ENCODE measurements around the gene TIMM50. TPM values are rescaled to one million over a fixed set of nuclear protein-coding genes. Genes with fewer than 3 reads are reported as not detected.

The TIMM50 gene
- total RNA-seq, 2 donors from 2014 or later: 45.7 to 83.9 TPM

GRCh38 chr19:39517432-39517831 lies 36.8 kb downstream of the TIMM50 start:
- TF ChIP-seq, protein P1, sequence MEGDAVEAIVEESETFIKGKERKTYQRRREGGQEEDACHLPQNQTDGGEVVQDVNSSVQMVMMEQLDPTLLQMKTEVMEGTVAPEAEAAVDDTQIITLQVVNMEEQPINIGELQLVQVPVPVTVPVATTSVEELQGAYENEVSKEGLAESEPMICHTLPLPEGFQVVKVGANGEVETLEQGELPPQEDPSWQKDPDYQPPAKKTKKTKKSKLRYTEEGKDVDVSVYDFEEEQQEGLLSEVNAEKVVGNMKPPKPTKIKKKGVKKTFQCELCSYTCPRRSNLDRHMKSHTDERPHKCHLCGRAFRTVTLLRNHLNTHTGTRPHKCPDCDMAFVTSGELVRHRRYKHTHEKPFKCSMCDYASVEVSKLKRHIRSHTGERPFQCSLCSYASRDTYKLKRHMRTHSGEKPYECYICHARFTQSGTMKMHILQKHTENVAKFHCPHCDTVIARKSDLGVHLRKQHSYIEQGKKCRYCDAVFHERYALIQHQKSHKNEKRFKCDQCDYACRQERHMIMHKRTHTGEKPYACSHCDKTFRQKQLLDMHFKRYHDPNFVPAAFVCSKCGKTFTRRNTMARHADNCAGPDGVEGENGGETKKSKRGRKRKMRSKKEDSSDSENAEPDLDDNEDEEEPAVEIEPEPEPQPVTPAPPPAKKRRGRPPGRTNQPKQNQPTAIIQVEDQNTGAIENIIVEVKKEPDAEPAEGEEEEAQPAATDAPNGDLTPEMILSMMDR (IDR thresholded peaks at IDR 0.05): no peak
- no peaks in the 10 kb centered on the region for H3K36me3 ChIP-seq
- H3K9ac ChIP-seq (ENCODE audit: low read depth in 2 of 2, low read length in 2 of 2): no peak overlapping the region
- no peak for DNase-seq
- no peaks in the 10 kb centered on the region for H3K4me1 ChIP-seq
- H3K27ac ChIP-seq: no peak overlapping the region
- no peak overlapping the region for H3K4me3 ChIP-seq
- no peaks in the 10 kb centered on the region for H3K9me3 ChIP-seq
- H3K27me3 ChIP-seq: peaks cover 26% of the 10 kb centered on the region
- intact Hi-C loops (cut with DNase I): no loop called here

GRCh38 chr19:39518458-39518857 lies 37.8 kb downstream of the TIMM50 start:
- Histone ChIP-seq H3K4me3 (no peak overlapping the region), H3K9me3 (no peaks in the 10 kb centered on the region), H3K27ac (no peak overlapping the region), H3K9ac (ENCODE audit: low read depth in 2 of 2, low read length in 2 of 2) (no peak overlapping the region), H3K4me1 (no peaks in the 10 kb centered on the region), H3K27me3 (peaks cover 26% of the 10 kb centered on the region), H3K36me3 (no peaks in the 10 kb centered on the region)
- TF ChIP-seq, protein P1 (IDR thresholded peaks at IDR 0.05): no peak
- DNase-seq: no peak
- intact Hi-C loops (cut with DNase I): no loop called here

DNA sequence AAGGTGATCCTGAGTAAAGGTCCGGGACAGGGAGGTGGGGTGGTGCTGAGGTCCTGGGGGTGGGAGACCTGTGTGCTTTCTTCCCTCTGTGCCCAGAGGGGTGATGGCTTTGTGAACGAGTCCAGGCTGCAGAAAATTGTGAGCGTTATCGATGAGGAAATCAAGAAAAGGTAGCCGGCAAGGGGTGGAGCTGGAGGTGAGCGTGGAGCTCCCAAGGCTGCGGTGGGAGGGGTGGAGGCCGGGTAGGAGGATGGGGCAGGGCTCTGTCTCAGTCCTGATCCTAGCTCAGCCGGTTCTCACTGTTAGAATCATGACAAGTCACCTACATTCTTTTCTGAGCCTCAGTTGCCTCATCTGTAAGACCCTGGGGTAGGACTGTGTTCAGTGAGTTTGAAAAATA lies 38.3 kb downstream of the TIMM50 start:
- TF ChIP-seq, protein P1 (IDR thresholded peaks at IDR 0.05): no peak
- Histone ChIP-seq H3K9me3 (no peaks in the 10 kb centered on the region), H3K9ac (ENCODE audit: low read depth in 2 of 2, low read length in 2 of 2) (no peak overlapping the region), H3K4me1 (no peaks in the 10 kb centered on the region), H3K27me3 (peaks cover 22% of the 10 kb centered on the region), H3K36me3 (no peaks in the 10 kb centered on the region), H3K27ac (no peak overlapping the region), H3K4me3 (no peak overlapping the region)
- no peak for DNase-seq
- intact Hi-C loops (cut with DNase I): no loop called here

DNA sequence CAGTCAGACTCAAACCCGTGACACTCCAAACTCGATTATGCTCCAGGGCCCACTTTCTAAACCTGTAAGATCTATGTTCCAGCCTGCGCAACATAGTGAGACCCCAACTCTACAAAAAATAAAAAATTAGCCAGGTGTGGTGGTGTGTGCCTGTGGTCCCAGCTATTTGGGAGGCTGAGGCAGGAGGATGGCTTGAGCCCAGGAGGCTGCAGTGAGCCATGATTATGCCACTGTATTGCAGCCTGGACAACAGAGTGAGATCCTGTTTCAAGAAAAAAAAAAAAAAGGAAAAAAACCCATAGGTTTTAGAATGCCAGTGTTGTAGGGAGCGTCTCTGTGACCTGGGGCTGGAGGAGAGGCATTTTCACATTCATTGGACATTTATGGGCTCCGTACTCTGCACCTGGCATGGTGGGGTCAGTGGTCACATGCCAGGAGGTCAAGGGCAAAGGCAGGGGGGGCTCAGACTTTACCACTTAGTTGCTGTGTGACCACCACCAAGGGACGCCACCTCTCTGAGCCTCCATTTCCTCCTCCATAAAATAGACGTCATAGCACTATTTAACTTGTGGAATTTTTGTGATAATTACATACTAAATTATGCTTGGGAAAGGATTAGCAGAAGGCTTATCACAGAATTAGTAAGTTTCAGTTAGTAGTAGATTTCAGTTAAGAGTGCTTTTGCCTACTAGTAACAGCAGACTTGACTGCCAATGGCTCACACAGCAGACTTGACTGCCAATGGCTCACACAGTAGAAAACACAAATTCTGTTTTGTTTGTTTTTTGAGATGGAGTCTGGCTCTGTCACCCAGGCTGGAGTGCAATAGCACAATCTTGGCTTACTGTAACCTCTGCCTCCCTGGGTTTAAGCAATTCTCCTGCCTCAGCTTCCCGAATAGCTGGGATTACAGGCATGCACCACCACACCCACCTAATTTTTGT lies 40.2 kb downstream of the TIMM50 start:
- TF ChIP-seq, protein P1 (IDR thresholded peaks at IDR 0.05): no peak
- no peak overlapping the region for H3K27ac ChIP-seq
- peaks cover 4% of the 10 kb centered on the region for H3K27me3 ChIP-seq
- H3K9me3 ChIP-seq: no peaks in the 10 kb centered on the region
- no peaks in the 10 kb centered on the region for H3K36me3 ChIP-seq
- no peak for DNase-seq
- no peak overlapping the region for H3K9ac ChIP-seq (ENCODE audit: low read depth in 2 of 2, low read length in 2 of 2)
- intact Hi-C loops (cut with DNase I): no loop called here
- H3K4me1 ChIP-seq: no peaks in the 10 kb centered on the region
- H3K4me3 ChIP-seq: no peak overlapping the region

DNA sequence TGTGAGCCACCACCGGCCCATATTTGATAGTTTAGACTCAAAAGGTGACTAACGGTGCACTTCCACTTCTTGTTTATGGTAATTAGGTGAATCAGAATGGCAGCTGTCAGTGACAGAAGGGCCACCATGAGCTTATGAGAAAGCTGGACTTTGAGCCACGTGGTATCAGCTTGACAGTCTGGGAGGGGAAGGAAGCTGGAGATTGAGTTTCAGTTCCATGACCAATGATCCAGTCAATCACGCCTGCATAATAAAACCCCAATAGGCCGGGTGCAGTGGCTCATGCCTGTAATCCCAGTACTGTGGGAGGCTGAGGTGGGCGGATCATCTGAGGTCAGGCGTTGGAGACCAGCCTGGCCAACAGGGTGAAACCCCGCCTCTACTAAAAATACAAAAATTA lies 43.9 kb downstream of the TIMM50 start:
- intact Hi-C loops (cut with DNase I): no loop called here
- peak overlapping the region; percentile 46 for H3K27ac ChIP-seq
- no peak for DNase-seq

More for the DNA sequence above, 43.9 kb downstream of the TIMM50 start:
- H3K4me1 ChIP-seq: no peaks in the 10 kb centered on the region
- TF ChIP-seq, protein P1 (IDR thresholded peaks at IDR 0.05): no peak
- no peak overlapping the region for H3K4me3 ChIP-seq
- H3K9ac ChIP-seq (ENCODE audit: low read depth in 2 of 2, low read length in 2 of 2): no peak overlapping the region
- H3K36me3 ChIP-seq: no peaks in the 10 kb centered on the region
- no peaks in the 10 kb centered on the region for H3K27me3 ChIP-seq
- no peaks in the 10 kb centered on the region for H3K9me3 ChIP-seq

Data from colonic mucosa (tissue), 4 donors.